22Rv1 (cell line): ENCODE measurements around the gene ERMAP.
"Not testable (repeated sequence)": the region's sequence is repeated elsewhere in the genome, so short reads cannot be mapped to it uniquely, and the experiment has no call there.

Source experiments
- H3K27ac ChIP-seq: fragments of 450-650 bp; 2 replicates; pipeline ENCODE4 v1.5.1; 2017
- ZFX ChIP-seq: fragments of 450-650 bp; IDR thresholded peaks from 2 replicates; pipeline ENCODE4 v1.6.1; 2017; ENCODE audit warnings: antibody characterized with exemption, borderline replicate concordance
- TF ChIP-seq, protein P1 (sequence below): fragments of 450-650 bp; IDR thresholded peaks from 2 replicates; pipeline ENCODE4 v1.5.1; 2017; ENCODE audit warnings: mild to moderate bottlenecking

Gene ERMAP

GRCh38 chr1:42807056-42807668 is 9.8 kb upstream of the ERMAP start:
- H3K27ac ChIP-seq = no peak overlapping the region
- TF ChIP-seq, protein P1, sequence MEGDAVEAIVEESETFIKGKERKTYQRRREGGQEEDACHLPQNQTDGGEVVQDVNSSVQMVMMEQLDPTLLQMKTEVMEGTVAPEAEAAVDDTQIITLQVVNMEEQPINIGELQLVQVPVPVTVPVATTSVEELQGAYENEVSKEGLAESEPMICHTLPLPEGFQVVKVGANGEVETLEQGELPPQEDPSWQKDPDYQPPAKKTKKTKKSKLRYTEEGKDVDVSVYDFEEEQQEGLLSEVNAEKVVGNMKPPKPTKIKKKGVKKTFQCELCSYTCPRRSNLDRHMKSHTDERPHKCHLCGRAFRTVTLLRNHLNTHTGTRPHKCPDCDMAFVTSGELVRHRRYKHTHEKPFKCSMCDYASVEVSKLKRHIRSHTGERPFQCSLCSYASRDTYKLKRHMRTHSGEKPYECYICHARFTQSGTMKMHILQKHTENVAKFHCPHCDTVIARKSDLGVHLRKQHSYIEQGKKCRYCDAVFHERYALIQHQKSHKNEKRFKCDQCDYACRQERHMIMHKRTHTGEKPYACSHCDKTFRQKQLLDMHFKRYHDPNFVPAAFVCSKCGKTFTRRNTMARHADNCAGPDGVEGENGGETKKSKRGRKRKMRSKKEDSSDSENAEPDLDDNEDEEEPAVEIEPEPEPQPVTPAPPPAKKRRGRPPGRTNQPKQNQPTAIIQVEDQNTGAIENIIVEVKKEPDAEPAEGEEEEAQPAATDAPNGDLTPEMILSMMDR = no peak
- no peak for TF ChIP-seq ZFX

- not testable (repeated sequence) for H3K27ac ChIP-seq
Measured at GRCh38 chr1:42814815-42815214, 2.1 kb upstream of the ERMAP start.

- H3K27ac ChIP-seq = peak overlapping the region; percentile 96
- no peak for TF ChIP-seq ZFX
- TF ChIP-seq, protein P1 = no peak
Measured at GRCh38 chr1:42815941-42816584, 859 bp upstream of the ERMAP start.

DNA sequence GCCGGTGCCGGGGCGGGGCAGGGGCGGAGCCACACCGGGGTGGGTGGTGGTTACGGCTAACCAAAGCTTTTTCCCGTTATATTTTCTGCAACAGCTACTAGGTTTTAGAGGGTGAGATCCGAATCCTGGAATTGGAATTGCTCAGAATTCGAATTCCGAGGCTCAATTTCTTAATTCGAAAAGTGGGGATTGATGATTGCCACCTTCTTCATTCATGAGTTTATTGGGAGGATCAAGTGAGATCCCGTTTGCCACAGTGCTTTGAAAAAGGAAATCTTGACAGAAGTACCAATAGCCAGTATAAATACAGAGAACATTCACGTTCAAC is 482 bp downstream of the ERMAP start:
- no peak for TF ChIP-seq ZFX
- TF ChIP-seq, protein P1 = no peak
- peak overlapping the region; percentile 96 for H3K27ac ChIP-seq

GRCh38 chr1:42817976-42818375 is 1.1 kb downstream of the ERMAP start:
- H3K27ac ChIP-seq = no peak overlapping the region
- TF ChIP-seq ZFX = no peak
- TF ChIP-seq, protein P1 = no peak

GRCh38 chr1:42820813-42821212 is 3.9 kb downstream of the ERMAP start:
- H3K27ac ChIP-seq = no peak overlapping the region
- no peak for TF ChIP-seq ZFX
- TF ChIP-seq, protein P1 = no peak

DNA sequence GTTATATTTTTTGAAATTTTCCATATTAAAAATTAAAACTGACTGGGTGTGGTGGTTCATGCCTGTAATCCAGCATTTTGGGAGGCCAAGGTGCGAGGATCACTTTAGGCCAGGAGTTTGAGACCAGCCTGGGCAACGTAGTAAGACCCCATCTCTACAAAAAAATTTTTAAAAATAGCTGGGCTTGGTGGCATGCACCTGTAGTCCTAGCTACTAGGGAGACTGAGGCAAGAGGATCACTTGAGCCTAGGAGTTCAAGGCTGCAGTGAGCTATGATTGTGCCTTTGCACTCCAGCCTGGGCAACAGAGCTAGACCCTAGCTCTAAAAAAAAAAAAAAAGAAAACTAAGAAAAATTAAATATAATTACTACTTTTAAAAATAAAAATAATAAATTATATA is 4.8 kb downstream of the ERMAP start:
- H3K27ac ChIP-seq = no peak overlapping the region
- TF ChIP-seq, protein P1 = no peak
- TF ChIP-seq ZFX = no peak
